ENCODE results near the gene UBE2N. TPM values are rescaled to one million over a fixed set of nuclear protein-coding genes. Genes with fewer than 3 reads are reported as not detected.

UBE2N gene
- total RNA-seq, 1 experiment from 2014 or later = 159 TPM

DNA sequence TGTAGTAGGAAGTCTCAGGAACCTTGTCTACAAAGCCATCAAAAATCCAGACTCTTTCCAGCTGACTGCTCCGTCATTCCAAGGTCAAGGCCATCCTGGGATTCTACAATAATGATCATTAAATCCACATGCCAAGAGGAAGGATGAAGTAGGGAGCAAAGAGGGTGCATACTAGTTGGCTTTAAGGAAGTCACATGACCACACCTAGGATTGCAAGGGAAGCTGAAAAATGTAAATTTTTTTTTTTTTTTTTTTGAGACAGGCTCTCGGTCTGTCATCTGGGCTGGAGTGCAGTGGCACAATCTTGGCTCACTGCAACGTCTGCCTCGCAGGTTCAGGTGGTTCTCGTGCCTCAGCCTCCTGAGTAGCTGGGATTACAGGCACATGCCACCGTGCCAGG, 18.3 kb upstream of the UBE2N start:
- DNase-seq = no peak
- CTCF ChIA-PET = interaction anchor here (0.7 kb wide), 1 partner anchor 1991 kb away, joined by 3 read pairs; no protein-coding TSS in a partner anchor
- Mint-ChIP-seq H3K4me1 (ENCODE audit: low read depth, unreplicated experiment) (no peaks in the 10 kb centered on the region), H3K4me3 (ENCODE audit: low read depth, unreplicated experiment) (no peak overlapping the region), H3K36me3 (ENCODE audit: insufficient read depth, unreplicated experiment) (no peaks in the 10 kb centered on the region), H3K27me3 (ENCODE audit: unreplicated experiment) (no peaks in the 10 kb centered on the region), H3K9me3 (ENCODE audit: low read depth, unreplicated experiment) (no peaks in the 10 kb centered on the region), H3K27ac (ENCODE audit: unreplicated experiment) (no peak overlapping the region)
- TF ChIP-seq, protein P1, sequence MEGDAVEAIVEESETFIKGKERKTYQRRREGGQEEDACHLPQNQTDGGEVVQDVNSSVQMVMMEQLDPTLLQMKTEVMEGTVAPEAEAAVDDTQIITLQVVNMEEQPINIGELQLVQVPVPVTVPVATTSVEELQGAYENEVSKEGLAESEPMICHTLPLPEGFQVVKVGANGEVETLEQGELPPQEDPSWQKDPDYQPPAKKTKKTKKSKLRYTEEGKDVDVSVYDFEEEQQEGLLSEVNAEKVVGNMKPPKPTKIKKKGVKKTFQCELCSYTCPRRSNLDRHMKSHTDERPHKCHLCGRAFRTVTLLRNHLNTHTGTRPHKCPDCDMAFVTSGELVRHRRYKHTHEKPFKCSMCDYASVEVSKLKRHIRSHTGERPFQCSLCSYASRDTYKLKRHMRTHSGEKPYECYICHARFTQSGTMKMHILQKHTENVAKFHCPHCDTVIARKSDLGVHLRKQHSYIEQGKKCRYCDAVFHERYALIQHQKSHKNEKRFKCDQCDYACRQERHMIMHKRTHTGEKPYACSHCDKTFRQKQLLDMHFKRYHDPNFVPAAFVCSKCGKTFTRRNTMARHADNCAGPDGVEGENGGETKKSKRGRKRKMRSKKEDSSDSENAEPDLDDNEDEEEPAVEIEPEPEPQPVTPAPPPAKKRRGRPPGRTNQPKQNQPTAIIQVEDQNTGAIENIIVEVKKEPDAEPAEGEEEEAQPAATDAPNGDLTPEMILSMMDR (IDR thresholded peaks at IDR 0.05; ENCODE audit: unreplicated experiment) = no peak
- no TSS peak for BruUV-seq (replicated peaks)
- intact Hi-C loops (cut with micrococcal nuclease; ENCODE audit: unreplicated experiment) = no loop called here

DNA sequence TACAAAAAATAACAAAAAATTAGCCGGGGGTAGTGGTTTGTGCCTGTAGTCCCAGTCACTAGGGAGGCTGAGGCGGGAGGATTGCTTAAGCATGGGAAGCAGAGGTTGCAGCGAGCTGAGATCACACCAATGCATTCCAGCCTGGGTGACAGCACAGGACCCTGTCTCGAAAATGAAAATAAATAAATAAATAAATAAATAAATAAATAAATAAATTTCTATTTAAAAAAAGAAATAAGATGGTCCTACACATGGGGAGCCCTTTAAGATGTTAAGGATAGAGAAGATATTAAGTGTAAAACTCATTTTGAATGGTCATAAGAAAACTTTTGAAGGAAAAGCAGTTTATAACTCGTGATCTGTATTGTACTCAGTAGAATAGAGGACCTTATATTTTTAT, 17.4 kb upstream of the UBE2N start:
- Mint-ChIP-seq H3K27me3 (ENCODE audit: unreplicated experiment) (no peaks in the 10 kb centered on the region), H3K36me3 (ENCODE audit: insufficient read depth, unreplicated experiment) (no peaks in the 10 kb centered on the region), H3K9me3 (ENCODE audit: low read depth, unreplicated experiment) (no peaks in the 10 kb centered on the region), H3K27ac (ENCODE audit: unreplicated experiment) (no peak overlapping the region), H3K4me3 (ENCODE audit: low read depth, unreplicated experiment) (no peak overlapping the region), H3K4me1 (ENCODE audit: low read depth, unreplicated experiment) (no peaks in the 10 kb centered on the region)
- TF ChIP-seq, protein P1 (IDR thresholded peaks at IDR 0.05; ENCODE audit: unreplicated experiment) = no peak
- intact Hi-C loops (cut with micrococcal nuclease; ENCODE audit: unreplicated experiment) = no loop called here
- BruUV-seq (replicated peaks) = no TSS peak
- CTCF ChIA-PET = no interaction called here
- DNase-seq = no peak

DNA sequence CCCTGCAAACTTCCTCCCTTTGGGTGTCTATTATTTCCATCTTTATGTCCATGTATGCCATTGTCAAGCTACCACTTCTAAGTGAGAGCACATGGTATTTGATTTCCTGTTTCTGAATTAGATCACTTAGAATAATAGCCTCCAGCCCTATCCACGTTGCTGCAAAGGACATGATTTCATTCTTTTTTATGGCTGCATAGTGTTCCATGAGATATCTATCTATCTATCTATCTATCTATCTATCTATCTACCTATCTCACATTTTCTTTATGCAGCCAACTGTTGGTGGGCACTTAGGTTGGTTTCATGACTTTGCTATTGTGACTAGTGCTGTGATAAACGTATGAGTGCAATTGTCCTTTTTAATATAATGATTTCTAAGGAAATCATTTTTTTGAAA, 14.3 kb upstream of the UBE2N start:
- Mint-ChIP-seq H3K36me3 (ENCODE audit: insufficient read depth, unreplicated experiment) (no peaks in the 10 kb centered on the region), H3K9me3 (ENCODE audit: low read depth, unreplicated experiment) (no peaks in the 10 kb centered on the region), H3K4me1 (ENCODE audit: low read depth, unreplicated experiment) (no peaks in the 10 kb centered on the region), H3K27ac (ENCODE audit: unreplicated experiment) (no peak overlapping the region), H3K27me3 (ENCODE audit: unreplicated experiment) (no peaks in the 10 kb centered on the region), H3K4me3 (ENCODE audit: low read depth, unreplicated experiment) (no peak overlapping the region)
- no TSS peak for BruUV-seq (replicated peaks)
- no peak for DNase-seq
- TF ChIP-seq, protein P1 (IDR thresholded peaks at IDR 0.05; ENCODE audit: unreplicated experiment) = no peak
- CTCF ChIA-PET = no interaction called here
- intact Hi-C loops (cut with micrococcal nuclease; ENCODE audit: unreplicated experiment) = no loop called here

DNA sequence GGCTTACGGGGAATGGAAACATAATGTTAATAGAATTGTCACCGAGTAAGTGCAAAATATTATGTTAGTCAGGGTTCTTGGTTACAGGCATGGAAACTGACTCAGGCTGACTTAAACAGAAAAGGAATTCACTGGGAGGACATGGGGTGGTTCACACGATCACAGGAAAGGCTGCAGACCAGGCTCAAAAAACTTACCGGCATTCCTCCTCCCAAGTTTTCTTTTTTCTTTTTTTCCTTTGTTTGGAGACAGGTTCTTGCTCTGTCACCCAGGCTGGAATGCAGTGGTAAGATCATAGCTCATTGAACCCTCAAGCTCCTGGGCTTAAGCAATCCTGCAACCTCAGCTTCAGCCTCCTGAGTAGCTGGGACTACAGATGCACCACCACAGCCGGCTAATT, 11.9 kb upstream of the UBE2N start:
- H3K4me1 Mint-ChIP-seq (ENCODE audit: low read depth, unreplicated experiment) = no peaks in the 10 kb centered on the region
- intact Hi-C loops (cut with micrococcal nuclease; ENCODE audit: unreplicated experiment) = no loop called here
- CTCF ChIA-PET = no interaction called here
- TF ChIP-seq, protein P1 (IDR thresholded peaks at IDR 0.05; ENCODE audit: unreplicated experiment) = no peak
- no TSS peak for BruUV-seq (replicated peaks)
- H3K27ac Mint-ChIP-seq (ENCODE audit: unreplicated experiment) = no peak overlapping the region
- no peaks in the 10 kb centered on the region for H3K27me3 Mint-ChIP-seq (ENCODE audit: unreplicated experiment)
- DNase-seq = no peak
- H3K36me3 Mint-ChIP-seq (ENCODE audit: insufficient read depth, unreplicated experiment) = no peaks in the 10 kb centered on the region
- no peak overlapping the region for H3K4me3 Mint-ChIP-seq (ENCODE audit: low read depth, unreplicated experiment)
- no peaks in the 10 kb centered on the region for H3K9me3 Mint-ChIP-seq (ENCODE audit: low read depth, unreplicated experiment)
